Measurements from ENCODE around the gene STK4. TPM values are rescaled to one million over a fixed set of nuclear protein-coding genes. Genes with fewer than 3 reads are reported as not detected.

The STK4 gene
- total RNA-seq, 1 experiment from 2014 or later: 43.0 TPM

DNA sequence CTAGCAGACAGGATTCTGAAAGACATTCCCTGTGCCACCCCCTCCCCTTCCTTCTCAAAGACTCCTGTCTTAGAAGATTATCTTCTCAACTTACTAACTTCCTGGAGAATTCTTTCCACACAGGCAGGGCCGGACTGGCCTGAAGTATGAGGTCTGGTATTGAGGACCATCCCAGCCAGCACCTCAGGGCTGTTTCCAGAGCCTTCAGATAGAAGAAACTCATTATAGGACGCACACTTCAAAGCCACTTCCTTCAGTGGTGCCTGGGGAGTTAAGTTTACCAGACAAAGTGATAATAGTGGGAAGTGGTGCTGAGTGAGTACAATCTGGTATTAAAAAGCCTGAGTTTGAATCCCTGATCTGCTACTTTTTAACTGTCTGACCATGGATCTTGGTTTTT is 119.0 kb downstream of the STK4 start:
- no peak overlapping the region for H3K4me2 ChIP-seq (ENCODE audit: insufficient read depth, insufficient read length, low read length)
- H3K23me2 ChIP-seq (ENCODE audit: insufficient read length, low read depth, low read length, poor library complexity, severe bottlenecking): no peaks in the 10 kb centered on the region
- no peak overlapping the region for H3K23ac ChIP-seq (ENCODE audit: insufficient read length, low read depth, low read length)
- no peak overlapping the region for H3T11ph ChIP-seq (ENCODE audit: low read length)
- no peak overlapping the region for H2BK5ac ChIP-seq (ENCODE audit: insufficient read length, low read length)
- H3K56ac ChIP-seq (ENCODE audit: insufficient read length, low read depth, low read length): no peak overlapping the region
- no peaks in the 10 kb centered on the region for H3K27me3 ChIP-seq (ENCODE audit: insufficient read depth, low read length)
- no peak overlapping the region for H2AK5ac ChIP-seq (ENCODE audit: insufficient read length, low read length)
- H3K36me3 Mint-ChIP-seq (ENCODE audit: insufficient read depth in 1 of 3, low read depth in 3 of 3): peaks cover 15 to 33% (median 21%) of the 10 kb centered on the region in 3 experiments
- no peak overlapping the region for H2BK120ac ChIP-seq (ENCODE audit: low read depth, low read length, poor library complexity, severe bottlenecking)
- no peak overlapping the region for H3K4me3 Mint-ChIP-seq
- H3K79me2 ChIP-seq (ENCODE audit: insufficient read depth, low read length): no peaks in the 10 kb centered on the region; the same call in 1 of the 2 replicates
- no peaks in the 10 kb centered on the region for H4K20me1 ChIP-seq (ENCODE audit: control insufficient read depth, insufficient read depth, insufficient read length)
- H3K9me3 ChIP-seq (ENCODE audit: control insufficient read depth, low read depth, low read length): peaks cover 6% of the 10 kb centered on the region
- H3K27me3 Mint-ChIP-seq (ENCODE audit: low read depth): no peaks in the 10 kb centered on the region
- WGBS (ENCODE audit: extremely low coverage, insufficient read length, low lambda C conversion rate): no CpG with 5 or more reads among the region's 2 CpGs
- no peak overlapping the region for H3K4ac ChIP-seq (ENCODE audit: low read depth, low read length)
- H4K5ac ChIP-seq (ENCODE audit: insufficient read length, low read depth, low read length): no peak overlapping the region
- no peaks in the 10 kb centered on the region for H3K4me1 ChIP-seq (ENCODE audit: insufficient read depth, low read length)
- H3K4me1 Mint-ChIP-seq: peaks cover 7 to 9% of the 10 kb centered on the region in 2 experiments
- no peak for DNase-seq
- TF ChIP-seq, protein P1, sequence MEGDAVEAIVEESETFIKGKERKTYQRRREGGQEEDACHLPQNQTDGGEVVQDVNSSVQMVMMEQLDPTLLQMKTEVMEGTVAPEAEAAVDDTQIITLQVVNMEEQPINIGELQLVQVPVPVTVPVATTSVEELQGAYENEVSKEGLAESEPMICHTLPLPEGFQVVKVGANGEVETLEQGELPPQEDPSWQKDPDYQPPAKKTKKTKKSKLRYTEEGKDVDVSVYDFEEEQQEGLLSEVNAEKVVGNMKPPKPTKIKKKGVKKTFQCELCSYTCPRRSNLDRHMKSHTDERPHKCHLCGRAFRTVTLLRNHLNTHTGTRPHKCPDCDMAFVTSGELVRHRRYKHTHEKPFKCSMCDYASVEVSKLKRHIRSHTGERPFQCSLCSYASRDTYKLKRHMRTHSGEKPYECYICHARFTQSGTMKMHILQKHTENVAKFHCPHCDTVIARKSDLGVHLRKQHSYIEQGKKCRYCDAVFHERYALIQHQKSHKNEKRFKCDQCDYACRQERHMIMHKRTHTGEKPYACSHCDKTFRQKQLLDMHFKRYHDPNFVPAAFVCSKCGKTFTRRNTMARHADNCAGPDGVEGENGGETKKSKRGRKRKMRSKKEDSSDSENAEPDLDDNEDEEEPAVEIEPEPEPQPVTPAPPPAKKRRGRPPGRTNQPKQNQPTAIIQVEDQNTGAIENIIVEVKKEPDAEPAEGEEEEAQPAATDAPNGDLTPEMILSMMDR (conservative IDR thresholded peaks at IDR 0.05): no peak
- no peak overlapping the region for H2BK15ac ChIP-seq (ENCODE audit: low read depth, low read length)
- no peak overlapping the region for H2BK12ac ChIP-seq (ENCODE audit: insufficient read length, low read depth, low read length)
- H3K9ac ChIP-seq (ENCODE audit: extremely low read depth, insufficient read length, low read length): no peak overlapping the region
- H4K91ac ChIP-seq (ENCODE audit: insufficient read length, low read depth, low read length): no peak overlapping the region
- no peak overlapping the region for H3K18ac ChIP-seq (ENCODE audit: insufficient read length, low read depth, low read length)
- no peak overlapping the region for H2BK20ac ChIP-seq (ENCODE audit: low read depth, low read length, poor library complexity, severe bottlenecking)
- H3K14ac ChIP-seq (ENCODE audit: insufficient read depth, low read length): no peak overlapping the region
- no peak overlapping the region for H2AFZ ChIP-seq (ENCODE audit: low read length)
- no peak overlapping the region for H3K27ac Mint-ChIP-seq
- H3K79me1 ChIP-seq (ENCODE audit: insufficient read depth, low read depth, low read length, poor library complexity, severe bottlenecking): no peaks in the 10 kb centered on the region
- no peak overlapping the region for H4K8ac ChIP-seq (replicated peaks; ENCODE audit: insufficient read length, low read depth, low read length)
- H3K9me3 Mint-ChIP-seq: peaks cover 5 to 10% of the 10 kb centered on the region in 2 experiments; a peak in 4 of 5 replicates
- H3K27ac ChIP-seq (ENCODE audit: insufficient read length, low read depth, low read length): no peak overlapping the region

Measured in H9 (cell line).